DLD1 (cell line): ENCODE results near the gene RHOT1.
"Not testable (repeated sequence)": the region's sequence is repeated elsewhere in the genome, so short reads cannot be mapped to it uniquely, and the experiment has no call there.

ENCODE experiments used
- in situ Hi-C: cut with HindIII; loops from 2 replicates; pipeline ENCODE4 v1.10.0; 2017; ENCODE audit warnings: low sequenced_read_pairs

RHOT1 gene

DNA sequence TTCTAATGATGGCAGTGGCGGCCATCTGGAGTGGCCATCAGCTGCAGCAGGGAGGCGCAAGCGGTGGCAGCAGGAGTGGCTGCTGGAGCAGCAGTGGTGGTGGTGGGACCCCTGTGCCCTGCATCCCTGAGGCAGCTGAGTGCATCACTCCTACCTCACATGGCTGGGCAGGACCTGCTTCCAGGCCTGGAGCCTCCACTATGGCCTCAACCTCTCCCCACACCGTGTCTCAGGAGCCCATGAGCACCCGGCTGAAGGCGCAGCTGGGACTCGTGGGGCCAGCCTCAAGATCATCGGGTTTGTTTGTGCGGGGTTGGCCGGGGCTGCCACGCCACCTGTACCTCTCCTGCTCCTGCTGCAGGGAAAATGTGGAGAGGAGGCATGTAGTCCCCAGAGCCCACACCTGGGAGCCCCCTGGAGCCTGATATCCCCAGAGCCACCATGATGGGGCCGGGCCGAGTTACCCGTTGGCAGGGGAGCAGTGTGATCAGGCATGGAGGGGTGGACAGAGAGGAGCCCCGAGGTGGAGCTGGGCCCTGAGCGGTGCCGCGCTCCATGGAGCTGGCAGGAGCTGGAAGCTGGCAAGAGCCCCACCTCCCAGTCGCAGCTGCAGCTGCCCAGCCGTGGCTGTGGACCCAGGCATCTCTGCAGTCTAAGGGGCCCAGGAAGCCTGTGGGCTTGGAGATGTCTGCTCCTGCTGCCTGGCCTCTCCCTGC, 16.7 kb downstream of the RHOT1 start:
- in situ Hi-C loops: no loop called here

DNA sequence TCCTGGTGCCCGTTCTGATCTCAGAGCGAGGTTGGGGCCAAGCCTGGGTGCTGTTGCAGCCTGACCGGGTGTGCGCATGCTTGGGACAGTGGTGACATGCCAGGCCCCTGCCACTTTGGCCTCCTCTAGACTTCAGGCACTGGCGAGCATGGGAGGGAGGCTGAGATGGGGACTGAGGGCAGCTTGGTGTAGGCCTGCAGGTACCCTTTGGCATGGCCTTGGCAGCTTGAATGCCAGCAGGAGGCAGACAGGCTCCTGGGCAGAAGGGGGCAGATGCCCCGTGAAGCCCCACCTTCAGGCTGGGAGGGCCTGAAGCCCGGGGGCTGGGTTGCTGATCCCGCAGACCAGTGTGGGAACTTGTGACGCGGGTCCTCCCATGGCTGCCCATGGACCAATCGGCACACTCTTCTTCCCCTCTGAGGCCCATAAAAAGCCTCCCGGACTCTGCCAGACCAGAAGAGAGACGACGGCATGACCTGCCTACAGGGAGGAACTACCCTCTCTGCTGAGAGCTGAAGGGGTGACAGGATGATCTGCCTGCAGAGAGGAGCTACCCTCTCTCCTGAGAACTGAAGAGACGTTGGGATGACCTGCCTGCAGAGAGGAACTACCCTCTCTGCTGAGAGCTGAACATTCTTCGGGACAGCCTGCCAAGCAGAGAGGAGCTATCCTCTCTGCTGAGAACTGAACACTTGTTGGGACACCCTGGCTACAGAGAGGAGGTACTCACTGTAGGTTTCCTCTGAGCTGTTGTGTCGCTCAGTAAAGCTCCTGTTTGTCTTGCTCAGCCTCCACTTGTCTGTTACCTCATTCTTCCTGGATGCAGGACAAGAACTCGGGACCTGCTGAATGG, 17.5 kb downstream of the RHOT1 start:
- in situ Hi-C loops: no loop called here

DNA sequence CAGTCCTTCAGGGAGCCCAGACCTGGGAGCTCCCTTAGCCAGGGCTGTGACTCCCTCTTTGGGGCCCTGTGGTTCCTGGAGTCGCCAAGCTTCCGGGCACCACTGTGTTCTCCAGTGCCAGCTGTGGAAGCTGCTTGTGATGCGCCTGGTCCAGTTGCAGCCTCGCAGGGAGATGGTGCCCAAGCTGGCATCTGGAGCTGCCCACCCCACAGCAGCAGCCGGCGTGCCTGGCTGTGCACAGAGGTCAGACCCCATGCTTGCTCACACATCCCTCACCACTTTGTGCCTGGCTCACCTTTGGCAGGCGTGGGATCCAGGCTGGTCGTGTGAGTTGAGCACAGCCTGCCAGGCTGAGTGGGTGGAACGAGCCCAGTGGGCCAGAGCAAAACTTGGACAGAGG, 18.2 kb downstream of the RHOT1 start:
- in situ Hi-C loops: no loop called here

DNA sequence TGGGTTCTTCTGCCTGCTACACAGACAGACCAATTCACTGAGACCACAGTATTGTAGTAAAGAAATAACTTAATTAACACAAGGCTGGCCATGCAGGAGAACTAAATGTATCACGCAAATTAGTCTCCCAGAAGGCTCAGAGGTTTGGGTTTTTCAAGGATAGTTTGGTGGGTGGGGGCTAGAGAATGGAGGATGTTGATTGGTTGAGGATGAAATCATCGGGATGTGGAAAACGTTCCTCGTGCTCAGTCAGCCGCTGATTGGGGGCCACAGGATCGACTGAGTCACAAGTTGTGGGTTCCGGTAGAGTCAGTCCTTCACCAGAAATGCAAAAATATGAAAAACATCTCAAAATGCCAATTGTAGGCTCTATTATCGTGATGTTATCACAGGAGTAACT, 18.7 kb downstream of the RHOT1 start:
- in situ Hi-C loops: no loop called here

DNA sequence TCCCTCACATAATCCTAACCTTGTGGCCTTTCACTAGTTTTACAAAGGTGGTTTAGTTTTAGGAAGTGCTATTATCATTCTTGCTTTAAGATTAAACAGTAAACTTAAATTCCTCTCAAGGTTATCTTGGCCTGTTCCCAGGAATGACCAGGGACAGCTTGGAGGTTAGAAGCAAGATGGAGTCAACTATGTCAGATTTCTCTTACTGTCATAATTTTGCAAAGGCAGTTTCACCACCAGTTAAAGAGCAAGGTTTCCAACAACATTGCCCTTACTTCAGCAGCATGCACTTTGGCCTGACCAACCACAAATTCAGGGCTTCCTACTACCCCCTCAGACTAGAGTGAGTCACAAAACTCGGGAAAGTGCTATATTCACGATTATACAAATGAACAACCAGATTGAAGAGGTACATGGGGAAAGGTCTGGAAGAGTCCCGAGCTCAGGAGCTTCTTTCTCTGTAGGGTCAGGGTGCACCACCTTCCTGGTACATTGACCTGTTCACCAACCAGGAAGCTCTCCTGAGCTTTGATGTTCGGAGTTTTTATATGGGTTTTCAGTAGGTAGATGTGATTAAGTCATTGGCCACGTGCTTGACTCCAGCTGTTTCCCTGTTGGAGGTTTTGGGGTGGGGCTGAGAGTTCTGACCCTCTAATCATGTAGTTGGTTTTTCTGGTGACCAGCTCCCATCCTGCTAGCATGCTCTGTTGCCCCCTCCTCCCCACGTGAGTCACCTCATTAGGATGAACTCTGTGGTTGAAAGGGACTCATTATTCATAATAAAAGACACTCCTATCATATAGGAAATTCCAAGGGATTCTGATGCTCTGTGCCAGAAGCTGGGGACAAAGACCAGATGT, 19.4 kb downstream of the RHOT1 start:
- in situ Hi-C loops: no loop called here

DNA sequence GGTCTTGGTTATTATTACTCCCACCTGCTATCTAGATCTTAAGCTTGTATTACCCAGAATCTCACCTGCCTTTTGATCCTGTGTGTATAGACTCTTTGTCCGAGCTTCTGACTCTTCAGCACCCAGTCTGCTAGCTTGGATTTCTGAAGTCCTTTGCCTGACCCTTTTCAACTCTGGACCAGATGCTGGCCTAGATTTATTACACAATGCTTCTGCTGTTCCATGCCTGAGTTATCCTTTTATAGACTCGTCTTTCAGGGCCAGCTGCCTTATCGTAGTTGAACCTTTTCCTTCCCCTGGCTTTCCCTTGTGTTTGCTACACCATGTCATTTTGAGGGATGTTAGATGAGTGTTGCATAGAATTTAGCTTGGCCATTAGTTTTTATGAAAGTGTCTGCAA, 32.6 kb downstream of the RHOT1 start:
- in situ Hi-C loops: no loop called here

DNA sequence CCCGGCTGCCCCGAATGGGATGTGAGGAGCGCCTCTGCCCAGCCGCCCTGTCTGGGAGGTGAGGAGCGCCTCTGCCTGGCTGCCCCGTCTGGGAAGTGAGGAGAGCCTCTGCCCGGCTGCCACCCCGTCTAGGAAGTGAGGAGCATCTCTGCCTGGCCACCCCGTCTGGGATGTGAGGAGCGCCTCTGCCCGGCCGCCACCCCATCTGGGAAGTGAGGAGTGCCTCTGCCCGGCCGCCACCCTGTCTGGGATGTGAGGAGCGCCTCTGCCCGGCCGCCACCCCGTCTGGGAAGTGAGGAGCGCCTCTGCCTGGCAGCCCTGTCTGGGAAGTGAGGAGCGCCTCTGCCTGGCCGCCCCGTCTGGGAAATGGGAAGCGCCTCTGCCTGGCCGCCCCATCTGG, 36.4 kb downstream of the RHOT1 start:
- in situ Hi-C loops: not testable (repeated sequence)

DNA sequence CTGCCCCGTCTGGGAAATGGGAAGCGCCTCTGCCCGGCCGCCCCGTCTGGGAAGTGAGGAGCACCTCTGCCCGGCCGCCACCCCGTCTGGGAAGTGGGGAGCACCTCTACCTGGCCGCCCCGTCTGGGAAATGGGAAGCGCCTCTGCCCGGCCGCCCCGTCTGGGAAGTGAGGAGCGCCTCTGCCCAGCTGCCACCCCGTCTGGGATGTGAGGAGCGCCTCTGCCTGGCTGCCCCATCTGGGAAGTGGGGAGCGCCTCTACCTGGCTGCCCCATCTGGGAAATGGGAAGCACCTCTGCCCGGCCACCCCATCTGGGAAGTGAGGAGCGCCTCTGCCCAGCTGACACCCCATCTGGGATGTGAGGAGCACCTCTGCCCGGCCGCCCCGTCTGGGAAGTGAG, 36.8 kb downstream of the RHOT1 start:
- in situ Hi-C loops: not testable (repeated sequence)

DNA sequence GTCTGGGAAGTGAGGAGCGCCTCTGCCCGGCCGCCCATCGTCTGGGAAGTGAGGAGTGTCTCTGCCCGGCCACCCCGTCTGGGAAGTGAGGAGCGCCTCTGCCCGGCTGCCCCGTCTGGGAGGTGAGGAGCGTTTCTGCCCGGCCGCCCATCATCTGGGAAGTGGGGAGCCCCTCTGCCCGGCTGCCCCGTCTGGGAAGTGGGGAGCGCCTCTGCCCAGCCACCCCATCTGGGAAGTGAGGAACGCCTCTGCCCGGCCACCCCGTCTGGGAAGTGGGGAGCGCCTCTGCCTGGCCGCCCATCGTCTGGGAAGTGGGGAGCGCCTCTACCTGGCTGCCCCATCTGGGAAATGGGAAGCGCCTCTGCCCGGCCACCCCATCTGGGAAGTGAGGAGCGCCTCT, 37.2 kb downstream of the RHOT1 start:
- in situ Hi-C loops: not testable (repeated sequence)

DNA sequence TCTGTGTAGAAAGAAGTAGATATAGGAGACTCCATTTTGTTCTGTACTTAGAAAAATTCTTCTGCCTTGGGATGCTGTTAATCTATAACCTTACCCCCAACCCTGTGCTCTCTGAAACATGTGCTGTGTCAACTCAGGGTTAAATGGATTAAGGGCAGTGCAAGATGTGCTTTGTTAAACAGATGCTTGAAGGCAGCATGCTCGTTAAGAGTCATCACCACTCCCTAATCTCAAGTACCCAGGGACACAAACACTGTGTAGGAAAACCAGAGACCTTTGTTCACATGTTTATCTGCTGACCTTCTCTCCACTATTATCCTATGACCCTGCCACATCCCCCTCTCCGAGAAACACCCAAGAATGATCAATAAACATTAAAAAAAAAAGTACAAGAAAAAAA, 38.0 kb downstream of the RHOT1 start:
- in situ Hi-C loops: not testable (repeated sequence)

DNA sequence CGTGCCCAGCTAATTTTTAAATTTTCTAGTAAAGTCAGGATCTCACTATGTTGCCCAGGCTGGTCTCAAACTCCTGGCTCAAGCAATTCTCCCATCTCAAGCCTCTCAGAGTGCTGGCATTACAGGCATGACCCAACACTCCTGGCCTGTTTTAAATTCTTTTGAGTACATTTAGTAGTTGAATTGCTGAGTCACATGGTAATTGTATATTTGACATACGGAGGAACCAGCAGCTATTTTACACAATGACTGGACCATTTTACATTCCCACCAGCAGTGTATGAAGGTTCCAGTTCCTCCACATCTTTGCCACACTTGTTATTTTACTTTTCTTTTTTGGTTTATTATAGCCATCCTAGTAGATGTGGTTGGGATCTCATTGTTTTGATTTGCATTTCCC, 43.6 kb downstream of the RHOT1 start:
- in situ Hi-C loops: no loop called here

DNA sequence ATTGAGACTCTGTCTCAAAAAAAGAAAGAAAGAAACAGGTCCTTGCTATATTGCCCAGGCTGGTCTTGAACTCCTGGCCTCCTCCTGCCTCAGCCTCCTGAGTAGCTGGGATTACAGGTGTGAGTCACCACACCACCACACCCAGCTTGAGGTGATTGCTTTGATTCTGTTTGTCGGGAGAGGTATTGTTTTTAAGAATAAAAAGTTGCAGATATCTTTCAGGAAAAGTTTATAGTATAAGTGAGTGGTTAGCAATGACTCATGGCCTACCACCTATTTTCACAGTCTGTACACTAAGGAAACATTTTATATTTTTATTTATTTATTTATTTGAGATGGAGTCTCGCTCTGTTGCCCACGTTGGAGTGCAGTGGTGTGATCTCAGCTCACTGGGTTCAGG, 45.0 kb downstream of the RHOT1 start:
- in situ Hi-C loops: no loop called here

DNA sequence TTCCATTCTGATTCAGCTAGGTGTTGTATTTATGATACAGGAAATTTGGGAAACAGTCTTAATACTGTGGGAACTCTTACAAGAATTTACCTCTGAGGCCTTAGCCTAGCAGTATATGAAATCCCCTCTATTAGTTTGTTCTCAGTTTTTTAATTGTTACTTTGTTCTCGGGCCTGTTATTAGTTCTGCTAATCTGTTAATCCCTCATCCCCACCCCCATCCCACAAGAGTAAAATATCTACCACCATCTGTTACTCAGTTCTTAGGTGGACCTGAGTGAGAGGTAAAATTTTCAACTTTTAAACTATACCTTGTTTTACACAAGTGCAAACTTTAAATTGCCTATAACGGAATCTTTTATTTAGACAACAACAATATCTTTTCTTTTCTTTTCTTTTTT, 47.0 kb downstream of the RHOT1 start:
- in situ Hi-C loops: no loop called here

DNA sequence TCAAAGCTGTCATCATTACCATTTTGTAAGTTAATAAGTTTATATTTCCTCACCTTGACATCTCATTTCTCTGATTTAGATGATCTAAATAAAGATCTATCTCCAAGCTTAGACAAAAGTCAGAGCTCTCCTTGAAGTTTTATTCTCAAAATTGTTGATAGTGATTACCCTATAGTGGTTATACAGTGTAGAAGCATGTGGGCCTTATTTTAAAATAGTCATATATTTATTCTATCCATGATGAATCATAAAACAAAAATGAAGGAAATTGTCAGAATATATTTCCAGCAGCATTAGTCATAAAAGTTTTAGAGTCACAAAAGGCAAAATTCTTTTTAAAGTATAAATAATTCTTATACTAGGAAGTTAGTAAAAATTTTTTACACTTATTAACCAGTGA, 49.0 kb downstream of the RHOT1 start:
- in situ Hi-C loops: no loop called here

DNA sequence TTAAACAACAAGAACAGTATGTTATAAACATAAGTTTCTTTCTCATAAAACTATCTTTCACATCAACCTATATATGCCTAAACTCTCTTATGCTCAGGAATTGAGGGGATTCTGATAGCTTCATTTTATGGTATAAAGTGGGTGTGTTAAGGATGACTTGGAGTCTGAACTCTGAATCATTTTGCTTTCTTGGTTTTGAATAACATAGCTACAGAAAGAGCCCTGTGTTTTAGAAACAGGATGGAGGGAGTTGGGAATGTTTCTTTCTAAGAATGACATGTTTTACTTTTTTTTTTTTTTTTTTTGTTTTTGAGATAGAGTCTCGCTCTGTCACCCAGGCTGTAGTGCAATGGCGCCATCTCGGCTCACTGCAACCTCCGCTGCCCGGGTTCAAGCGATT, 50.1 kb downstream of the RHOT1 start:
- in situ Hi-C loops: no loop called here

DNA sequence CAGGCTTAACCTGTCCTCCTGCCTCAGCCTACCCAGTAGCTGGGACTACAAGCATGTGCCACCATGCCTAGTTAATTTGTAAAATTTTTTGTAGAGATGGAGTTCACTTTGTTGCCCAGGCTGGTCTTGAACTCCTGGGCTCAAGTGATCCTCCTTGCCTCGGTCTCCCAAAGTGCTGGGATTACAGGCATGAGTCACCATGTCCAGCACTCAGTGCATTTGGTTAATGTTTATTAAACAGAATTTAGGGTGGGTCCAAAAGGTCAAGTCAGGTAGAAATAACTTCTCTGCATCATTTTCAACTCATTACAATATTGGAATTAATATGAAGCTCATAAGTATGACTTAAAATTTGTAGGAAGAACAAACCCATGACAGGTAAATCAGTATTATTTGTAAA, 55.7 kb downstream of the RHOT1 start:
- in situ Hi-C loops: no loop called here

DNA sequence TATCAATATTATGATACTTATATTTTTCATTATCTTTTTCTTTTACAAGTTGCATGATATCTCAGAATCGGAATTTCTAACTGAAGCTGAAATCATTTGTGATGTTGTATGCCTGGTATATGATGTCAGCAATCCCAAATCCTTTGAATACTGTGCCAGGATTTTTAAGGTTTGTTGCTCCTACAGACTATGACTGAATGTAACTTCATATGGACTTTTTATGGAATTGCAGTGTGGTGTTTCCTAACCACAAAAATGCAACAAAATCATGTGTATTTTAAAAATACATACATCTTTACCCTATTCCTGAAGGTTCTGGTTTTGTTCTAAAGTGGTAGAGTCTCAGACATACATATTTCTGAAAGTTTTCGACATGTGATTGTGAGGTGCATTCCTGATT, 64.6 kb downstream of the RHOT1 start:
- in situ Hi-C loops: no loop called here

DNA sequence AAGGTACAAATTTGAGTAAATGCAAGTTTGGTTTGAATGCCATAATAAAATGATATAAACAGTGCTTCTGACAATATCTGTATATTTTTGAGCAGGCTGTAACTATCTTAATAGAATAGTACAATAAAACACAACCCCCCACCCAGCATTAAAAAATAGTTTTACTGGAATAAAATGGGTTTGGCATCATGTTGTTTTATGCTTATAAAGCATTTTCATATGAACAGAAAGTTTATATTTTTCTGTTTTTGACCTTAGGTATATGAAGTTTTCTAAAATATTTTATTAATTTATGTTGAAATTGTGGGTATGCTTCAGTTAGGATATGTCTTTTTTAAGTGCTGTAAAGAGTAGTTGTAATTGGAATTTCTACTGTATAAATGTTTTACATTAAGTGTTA, 66.1 kb downstream of the RHOT1 start:
- in situ Hi-C loops: no loop called here

DNA sequence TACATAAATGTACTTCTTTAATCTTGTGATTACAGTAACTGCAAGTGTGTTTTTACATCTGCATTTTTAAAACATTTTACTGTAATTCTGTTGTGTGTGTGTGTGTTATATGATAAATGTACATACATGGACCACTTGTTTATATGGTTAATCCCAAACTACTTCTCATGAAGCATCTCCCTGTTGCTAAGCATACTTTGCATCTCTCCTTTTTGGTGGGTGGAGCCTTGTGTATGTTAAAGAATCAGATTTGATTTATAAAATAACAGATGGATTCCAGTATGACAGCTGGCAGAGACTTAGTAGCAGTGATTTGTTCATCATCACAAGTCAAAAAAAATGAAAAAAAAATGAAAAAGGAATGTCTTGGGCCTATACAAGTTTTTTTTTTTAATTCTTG, 67.3 kb downstream of the RHOT1 start:
- in situ Hi-C loops: no loop called here

DNA sequence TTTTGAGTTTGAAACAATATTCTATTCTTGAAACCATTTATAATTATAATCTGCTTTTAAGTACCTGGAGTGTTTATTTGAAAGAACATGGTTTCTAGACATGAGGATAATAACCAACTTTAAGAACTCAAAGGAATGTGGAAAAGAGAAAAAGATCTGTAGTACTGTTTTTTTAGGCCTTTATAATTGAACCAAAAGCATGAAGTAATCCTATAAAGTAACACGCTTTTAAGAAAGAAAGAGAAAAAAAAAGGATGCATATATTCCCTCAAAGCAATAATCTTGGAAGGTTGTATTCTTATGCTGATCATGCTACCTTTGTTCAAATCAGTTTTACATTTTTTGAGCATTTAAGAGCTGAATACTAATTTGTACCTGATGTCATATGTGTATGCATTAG, 69.4 kb downstream of the RHOT1 start:
- in situ Hi-C loops: no loop called here

DNA sequence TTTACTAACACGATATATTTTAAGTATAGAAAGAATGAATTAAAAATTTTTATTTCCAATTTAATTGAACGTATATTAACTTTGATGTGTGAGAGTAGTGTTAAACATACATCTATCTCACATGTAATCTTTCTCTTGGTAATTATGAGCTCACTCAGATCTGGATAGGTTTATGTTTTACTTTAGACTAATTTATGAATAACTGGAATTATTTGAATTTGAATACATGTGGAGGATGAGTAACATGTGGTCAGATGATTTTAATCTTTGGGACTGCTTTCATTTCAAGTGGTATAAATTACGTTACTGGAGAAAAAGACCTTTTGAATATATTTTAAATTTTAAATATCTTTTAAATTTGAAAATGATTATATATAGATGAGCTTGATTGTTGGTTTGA, 73.4 kb downstream of the RHOT1 start:
- in situ Hi-C loops: no loop called here

DNA sequence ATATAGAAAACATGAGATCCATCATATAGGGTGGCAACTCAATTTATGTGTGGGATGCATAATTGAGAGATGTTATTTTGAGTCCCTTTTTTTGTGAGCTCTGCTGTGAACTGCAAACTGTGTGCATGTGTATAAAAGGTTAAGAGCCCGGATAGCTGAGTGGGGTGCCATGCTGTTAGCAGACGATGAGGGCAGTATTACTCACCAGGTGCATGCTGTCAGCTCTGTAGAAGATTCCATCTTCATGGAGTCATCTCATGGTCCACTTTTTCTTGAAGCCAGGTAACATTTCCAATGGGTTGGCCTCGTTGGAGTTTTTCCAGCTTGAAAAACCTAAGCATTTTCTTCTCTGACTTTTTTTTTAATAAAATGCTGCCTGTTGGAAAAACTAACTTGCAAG, 80.3 kb downstream of the RHOT1 start:
- in situ Hi-C loops: no loop called here
